ENCODE results near the gene SPG21. TPM values are rescaled to one million over a fixed set of nuclear protein-coding genes. Genes with fewer than 3 reads are reported as not detected.

Gene SPG21
- total and polyA plus RNA-seq, 2 donors (not counting 1 experiment from before 2014, with no cell fraction given) = 43.7 to 94.4 TPM

DNA sequence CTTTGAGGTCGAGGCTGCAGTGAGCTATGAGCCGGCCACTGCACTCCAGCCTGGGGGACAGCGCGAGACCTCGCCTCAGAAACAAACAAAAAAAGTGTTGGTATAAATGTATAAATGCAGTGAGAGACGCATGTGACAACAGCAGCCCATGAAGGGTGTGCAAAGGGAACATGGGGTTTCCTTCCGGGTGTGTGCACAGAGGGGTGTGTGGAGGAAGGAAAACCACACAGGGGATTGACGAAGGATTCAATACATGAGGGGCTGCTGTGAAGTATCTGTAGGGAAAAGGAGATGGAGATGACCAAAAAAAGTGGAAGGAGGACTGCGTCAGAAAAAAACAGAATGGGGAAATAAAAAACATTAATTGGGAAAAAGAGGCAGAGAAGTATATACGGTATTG, 38.6 kb upstream of the SPG21 start:
- Mint-ChIP-seq H3K4me1 (peaks cover 20% of the 10 kb centered on the region), H3K27me3 (peaks cover 6% of the 10 kb centered on the region), H3K4me3 (peak overlapping the region; percentile 87), H3K9me3 (ENCODE audit: insufficient read depth) (no peaks in the 10 kb centered on the region), H3K27ac (peak overlapping the region; percentile 38)
- Histone ChIP-seq H4K20me1 (ENCODE audit: control insufficient read depth, insufficient read depth, low read length, poor library complexity, severe bottlenecking) (no peaks in the 10 kb centered on the region), H3K27ac (ENCODE audit: low read length in 2 of 2) (no peak overlapping the region), H3K79me2 (ENCODE audit: control insufficient read depth, insufficient read depth, low read length) (peaks cover 25% of the 10 kb centered on the region), H3K4me3 (ENCODE audit: control extremely low read depth in 1 of 5, extremely low read depth in 1 of 5, insufficient read depth in 1 of 5, low read depth in 2 of 5, low read length in 4 of 5) (peak overlapping the region in 4 of 5 experiments; percentile 64 to 86 (median 80)), H2AFZ (ENCODE audit: insufficient read depth, low read depth, low read length, poor library complexity, severe bottlenecking) (peak overlapping the region; percentile 89), H3K9me3 (ENCODE audit: control extremely low read depth in 1 of 3, control insufficient read depth in 2 of 3, insufficient read depth in 1 of 3, low read length in 2 of 3) (no peaks in the 10 kb centered on the region), H3K4me1 (ENCODE audit: control insufficient read depth in 2 of 2, insufficient read depth in 2 of 2, low read length in 2 of 2) (peaks cover 16 to 21% of the 10 kb centered on the region in 2 donors), H3K36me3 (replicated peaks in 1 of 2; ENCODE audit: control extremely low read depth in 1 of 2, control insufficient read depth in 1 of 2, extremely low read depth in 1 of 2, insufficient read depth in 2 of 2, low read length in 1 of 2) (peaks cover 2 to 14% of the 10 kb centered on the region in 2 experiments), H3K9ac (ENCODE audit: low read length) (peak overlapping the region; percentile 83), H3K4me2 (replicated peaks; ENCODE audit: low read depth, low read length, poor library complexity, severe bottlenecking) (peak overlapping the region; percentile 91), H3K27me3 (replicated peaks in 1 of 4; ENCODE audit: control extremely low read depth in 1 of 4, control insufficient read depth in 3 of 4, insufficient read depth in 4 of 4, low read length in 3 of 4) (peaks cover 0 to 3% (median 0%) of the 10 kb centered on the region in 4 experiments)
- POLR2A ChIA-PET = interaction anchor here (1.0 kb wide), 1 partner anchor 278 kb away, joined by 9 read pairs; no protein-coding TSS in a partner anchor
- intact Hi-C loops (cut with micrococcal nuclease) = no loop called here
- TF ChIP-seq, protein P1, sequence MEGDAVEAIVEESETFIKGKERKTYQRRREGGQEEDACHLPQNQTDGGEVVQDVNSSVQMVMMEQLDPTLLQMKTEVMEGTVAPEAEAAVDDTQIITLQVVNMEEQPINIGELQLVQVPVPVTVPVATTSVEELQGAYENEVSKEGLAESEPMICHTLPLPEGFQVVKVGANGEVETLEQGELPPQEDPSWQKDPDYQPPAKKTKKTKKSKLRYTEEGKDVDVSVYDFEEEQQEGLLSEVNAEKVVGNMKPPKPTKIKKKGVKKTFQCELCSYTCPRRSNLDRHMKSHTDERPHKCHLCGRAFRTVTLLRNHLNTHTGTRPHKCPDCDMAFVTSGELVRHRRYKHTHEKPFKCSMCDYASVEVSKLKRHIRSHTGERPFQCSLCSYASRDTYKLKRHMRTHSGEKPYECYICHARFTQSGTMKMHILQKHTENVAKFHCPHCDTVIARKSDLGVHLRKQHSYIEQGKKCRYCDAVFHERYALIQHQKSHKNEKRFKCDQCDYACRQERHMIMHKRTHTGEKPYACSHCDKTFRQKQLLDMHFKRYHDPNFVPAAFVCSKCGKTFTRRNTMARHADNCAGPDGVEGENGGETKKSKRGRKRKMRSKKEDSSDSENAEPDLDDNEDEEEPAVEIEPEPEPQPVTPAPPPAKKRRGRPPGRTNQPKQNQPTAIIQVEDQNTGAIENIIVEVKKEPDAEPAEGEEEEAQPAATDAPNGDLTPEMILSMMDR (IDR thresholded peaks at IDR 0.05) = no peak
- TF ChIP-seq EZH2 (IDR thresholded peaks at IDR 0.05; ENCODE audit: borderline replicate concordance, insufficient read depth, low read depth, low read length, poor library complexity, severe bottlenecking) = no peak
- 25% methylated on average over 8 of the region's 10 CpGs for WGBS (ENCODE audit: insufficient coverage)
- ATAC-seq (ENCODE audit: low read depth) = no peak
- CTCF ChIA-PET = interaction anchor here (0.6 kb wide), 2 partner anchors 44 to 48 kb away, joined by 3 read pairs; no protein-coding TSS in a partner anchor
- no peak for DNase-seq

DNA sequence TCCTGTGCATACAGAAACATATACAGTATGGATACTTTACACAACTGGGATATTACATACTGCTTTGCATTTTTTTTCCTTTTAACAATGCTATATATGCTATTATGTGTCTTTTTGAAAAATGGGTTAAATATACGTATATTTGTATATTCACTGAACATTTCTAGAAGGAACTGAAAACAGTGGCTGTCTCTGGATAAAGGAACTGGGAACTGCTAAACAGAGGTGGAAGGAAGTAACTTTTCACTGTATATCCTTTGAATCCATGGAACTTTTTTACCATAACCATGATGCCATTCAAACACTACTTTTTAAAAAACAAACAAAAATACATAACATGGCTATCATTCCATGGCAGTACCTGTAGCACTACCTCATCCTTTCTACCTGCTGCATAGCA, 37.9 kb upstream of the SPG21 start:
- H3K27me3 Mint-ChIP-seq = peaks cover 6% of the 10 kb centered on the region
- H3K4me3 Mint-ChIP-seq = peak overlapping the region; percentile 87
- H3K27ac Mint-ChIP-seq = no peak overlapping the region
- no peaks in the 10 kb centered on the region for H3K9me3 ChIP-seq (ENCODE audit: control extremely low read depth in 1 of 3, control insufficient read depth in 2 of 3, insufficient read depth in 1 of 3, low read length in 2 of 3)
- no peak overlapping the region for H3K4me3 ChIP-seq (ENCODE audit: control extremely low read depth in 1 of 5, extremely low read depth in 1 of 5, insufficient read depth in 1 of 5, low read depth in 2 of 5, low read length in 4 of 5)
- peaks cover 0 to 2% (median 0%) of the 10 kb centered on the region in 4 experiments for H3K27me3 ChIP-seq (replicated peaks in 1 of 4; ENCODE audit: control extremely low read depth in 1 of 4, control insufficient read depth in 3 of 4, insufficient read depth in 4 of 4, low read length in 3 of 4)
- WGBS (ENCODE audit: insufficient coverage) = no CpG with 5 or more reads among the region's 1 CpG
- no peak for TF ChIP-seq EZH2 (IDR thresholded peaks at IDR 0.05; ENCODE audit: borderline replicate concordance, insufficient read depth, low read depth, low read length, poor library complexity, severe bottlenecking)
- TF ChIP-seq, protein P1 (IDR thresholded peaks at IDR 0.05) = no peak
- intact Hi-C loops (cut with micrococcal nuclease) = no loop called here
- CTCF ChIA-PET = interaction anchor here (0.6 kb wide), 1 partner anchor 44 kb away, joined by 3 read pairs; no protein-coding TSS in a partner anchor
- H2AFZ ChIP-seq (ENCODE audit: insufficient read depth, low read depth, low read length, poor library complexity, severe bottlenecking) = no peak overlapping the region
- ATAC-seq (ENCODE audit: low read depth) = no peak
- H3K9ac ChIP-seq (ENCODE audit: low read length) = no peak overlapping the region
- no peak for DNase-seq
- H3K4me1 Mint-ChIP-seq = peaks cover 17% of the 10 kb centered on the region
- no peaks in the 10 kb centered on the region for H4K20me1 ChIP-seq (ENCODE audit: control insufficient read depth, insufficient read depth, low read length, poor library complexity, severe bottlenecking)
- POLR2A ChIA-PET = no interaction called here
- no peak overlapping the region for H3K27ac ChIP-seq (ENCODE audit: low read length in 2 of 2)
- no peaks in the 10 kb centered on the region for H3K9me3 Mint-ChIP-seq (ENCODE audit: insufficient read depth)
- H3K79me2 ChIP-seq (ENCODE audit: control insufficient read depth, insufficient read depth, low read length) = peaks cover 25% of the 10 kb centered on the region
- H3K4me1 ChIP-seq (ENCODE audit: control insufficient read depth in 2 of 2, insufficient read depth in 2 of 2, low read length in 2 of 2) = peaks cover 13 to 14% of the 10 kb centered on the region in 2 donors
- peak overlapping the region; percentile 91 for H3K4me2 ChIP-seq (replicated peaks; ENCODE audit: low read depth, low read length, poor library complexity, severe bottlenecking)
- H3K36me3 ChIP-seq (replicated peaks in 1 of 2; ENCODE audit: control extremely low read depth in 1 of 2, control insufficient read depth in 1 of 2, extremely low read depth in 1 of 2, insufficient read depth in 2 of 2, low read length in 1 of 2) = peaks cover 2 to 14% of the 10 kb centered on the region in 2 experiments

Data from B cell (primary cell).